ENCODE measurements around the gene PCSK5. TPM values are rescaled to one million over a fixed set of nuclear protein-coding genes. Genes with fewer than 3 reads are reported as not detected.

Gene PCSK5
- total and polyA plus RNA-seq, 2 of the 8 experiments (the other 6 are each of a cell fraction or from before 2014, with no cell fraction given): 5.5 to 10.7 TPM

- TF ChIP-seq GTF2F1 (IDR thresholded peaks at IDR 0.05; ENCODE audit: borderline replicate concordance, low read depth, low read length) (no peak), HDAC2 (IDR thresholded peaks at IDR 0.05; ENCODE audit: borderline replicate concordance in 1 of 2, low read depth in 2 of 2, low read length in 2 of 2) (no peak), TCF12 (IDR thresholded peaks at IDR 0.05; ENCODE audit: low read depth, low read length) (no peak), USF2 (IDR thresholded peaks at IDR 0.05; ENCODE audit: low read length) (no peak)
Measured at GRCh38 chr9:76310577-76310976, 420.1 kb downstream of the PCSK5 start (continued).
